SK-N-SH treated with all-trans-retinoic acid at 6 μM for 48 hours (cell line): ENCODE measurements around the gene PINK1.
A peak's percentile ranks its signal among the peaks of the same experiment; 100 is the strongest.

Experiments used
- ATAC-seq: fragments of 200-7000 bp; cut with Tn5 transposase; 3 replicates; pipeline ENCODE4 v1.9.1; 2020; ENCODE audit warnings: mild to moderate bottlenecking, moderate library complexity
- ARNTL ChIP-seq: fragments of 450-650 bp; formaldehyde crosslinking; IDR thresholded peaks from 2 replicates; pipeline ENCODE4 v1.5.0; 2020; ENCODE audit warnings: low read depth, mild to moderate bottlenecking, moderate library complexity, borderline replicate concordance
- BACH2 ChIP-seq: fragments of 250-450 bp; sonication (Bioruptor Pico); IDR thresholded peaks from 2 replicates; pipeline ENCODE4 v1.9.0; 2021; ENCODE audit warnings: mild to moderate bottlenecking, borderline replicate concordance
- CSDC2 ChIP-seq: fragments of 250-450 bp; sonication (Bioruptor Pico); IDR thresholded peaks from 2 replicates; pipeline ENCODE4 v1.5.0; 2020; ENCODE audit warnings: mild to moderate bottlenecking, moderate library complexity
- ESRRG ChIP-seq: fragments of 250-450 bp; sonication (Bioruptor Pico); IDR thresholded peaks from 2 replicates; pipeline ENCODE4 v1.6.1; 2021; ENCODE audit warnings: mild to moderate bottlenecking
- GLIS3 ChIP-seq: fragments of 250-450 bp; sonication (Bioruptor Pico); IDR thresholded peaks from 2 replicates; pipeline ENCODE4 v1.5.0; 2020; ENCODE audit warnings: mild to moderate bottlenecking, moderate library complexity
- ISL1 ChIP-seq: fragments of 250-450 bp; sonication (Bioruptor Pico); IDR thresholded peaks from 2 replicates; pipeline ENCODE4 v2.1.2; 2022; ENCODE audit warnings: mild to moderate bottlenecking, moderate library complexity
- OSR1 ChIP-seq: fragments of 250-450 bp; sonication (Bioruptor Pico); IDR thresholded peaks from 2 replicates; pipeline ENCODE4 v1.8.0; 2022; ENCODE audit warnings: moderate library complexity, mild to moderate bottlenecking, inconsistent platforms
- PPARA ChIP-seq: fragments of 250-450 bp; sonication (Bioruptor Pico); IDR thresholded peaks from 2 replicates; pipeline ENCODE4 v1.5.0; 2020; ENCODE audit warnings: mild to moderate bottlenecking, borderline replicate concordance
- RARB ChIP-seq: fragments of 250-450 bp; sonication (Bioruptor Pico); IDR thresholded peaks from 2 replicates; pipeline ENCODE4 v1.8.0; 2021; ENCODE audit warnings: mild to moderate bottlenecking, moderate library complexity
- SNAI2 ChIP-seq: fragments of 250-450 bp; sonication (Bioruptor Pico); IDR thresholded peaks from 2 replicates; pipeline ENCODE4 v1.5.0; 2020; ENCODE audit warnings: mild to moderate bottlenecking, moderate library complexity
- TCF4 ChIP-seq: fragments of 250-450 bp; sonication (Bioruptor Pico); IDR thresholded peaks from 2 replicates; pipeline ENCODE4 v1.8.0; 2021; ENCODE audit warnings: mild to moderate bottlenecking, moderate library complexity, borderline replicate concordance
- TOX ChIP-seq: fragments of 250-450 bp; sonication (Bioruptor Pico); IDR thresholded peaks from 2 replicates; pipeline ENCODE4 v1.8.0; 2021; ENCODE audit warnings: mild to moderate bottlenecking, moderate library complexity, borderline replicate concordance
- ZC3H10 ChIP-seq: fragments of 250-450 bp; sonication (Bioruptor Pico); IDR thresholded peaks from 2 replicates; pipeline ENCODE4 v1.5.1; 2021; ENCODE audit warnings: mild to moderate bottlenecking, moderate library complexity
- ZFP3 ChIP-seq: fragments of 250-450 bp; sonication (Bioruptor Pico); IDR thresholded peaks from 2 replicates; pipeline ENCODE4 v1.5.0; 2020; ENCODE audit warnings: mild to moderate bottlenecking, moderate library complexity
- ZFP30 ChIP-seq: fragments of 450-650 bp; formaldehyde crosslinking; IDR thresholded peaks from 2 replicates; pipeline ENCODE4 v1.5.0; 2022; ENCODE audit warnings: mild to moderate bottlenecking, moderate library complexity
- ZNF565 ChIP-seq: fragments of 450-650 bp; formaldehyde crosslinking; conservative IDR thresholded peaks from 2 replicates; pipeline ENCODE4 v1.5.0; 2020; ENCODE audit warnings: low read depth, mild to moderate bottlenecking, moderate library complexity
- ZNF8 ChIP-seq: fragments of 450-650 bp; formaldehyde crosslinking; IDR thresholded peaks from 2 replicates; pipeline ENCODE4 v1.5.0; 2020; ENCODE audit warnings: mild to moderate bottlenecking, moderate library complexity
- TF ChIP-seq, protein P1 (sequence below): fragments of 250-450 bp; sonication (Bioruptor Pico); IDR thresholded peaks from 2 replicates; pipeline ENCODE4 v1.5.0; 2020; ENCODE audit warnings: mild to moderate bottlenecking, moderate library complexity
- TF ChIP-seq, protein P2 (sequence below): fragments of 250-450 bp; sonication (Bioruptor Pico); IDR thresholded peaks from 2 replicates; pipeline ENCODE4 v1.5.1; 2020; ENCODE audit warnings: low read depth, mild to moderate bottlenecking, moderate library complexity
- TF ChIP-seq, protein P3 (sequence below): fragments of 250-450 bp; sonication (Bioruptor Pico); IDR thresholded peaks from 2 replicates; pipeline ENCODE4 v1.8.0; 2020; ENCODE audit warnings: mild to moderate bottlenecking, moderate library complexity, borderline replicate concordance
- TF ChIP-seq, protein P4 (sequence below): fragments of 250-450 bp; sonication (Bioruptor Pico); IDR thresholded peaks from 2 replicates; pipeline ENCODE4 v1.5.1; 2021; ENCODE audit warnings: mild to moderate bottlenecking, moderate library complexity

PINK1 gene

DNA sequence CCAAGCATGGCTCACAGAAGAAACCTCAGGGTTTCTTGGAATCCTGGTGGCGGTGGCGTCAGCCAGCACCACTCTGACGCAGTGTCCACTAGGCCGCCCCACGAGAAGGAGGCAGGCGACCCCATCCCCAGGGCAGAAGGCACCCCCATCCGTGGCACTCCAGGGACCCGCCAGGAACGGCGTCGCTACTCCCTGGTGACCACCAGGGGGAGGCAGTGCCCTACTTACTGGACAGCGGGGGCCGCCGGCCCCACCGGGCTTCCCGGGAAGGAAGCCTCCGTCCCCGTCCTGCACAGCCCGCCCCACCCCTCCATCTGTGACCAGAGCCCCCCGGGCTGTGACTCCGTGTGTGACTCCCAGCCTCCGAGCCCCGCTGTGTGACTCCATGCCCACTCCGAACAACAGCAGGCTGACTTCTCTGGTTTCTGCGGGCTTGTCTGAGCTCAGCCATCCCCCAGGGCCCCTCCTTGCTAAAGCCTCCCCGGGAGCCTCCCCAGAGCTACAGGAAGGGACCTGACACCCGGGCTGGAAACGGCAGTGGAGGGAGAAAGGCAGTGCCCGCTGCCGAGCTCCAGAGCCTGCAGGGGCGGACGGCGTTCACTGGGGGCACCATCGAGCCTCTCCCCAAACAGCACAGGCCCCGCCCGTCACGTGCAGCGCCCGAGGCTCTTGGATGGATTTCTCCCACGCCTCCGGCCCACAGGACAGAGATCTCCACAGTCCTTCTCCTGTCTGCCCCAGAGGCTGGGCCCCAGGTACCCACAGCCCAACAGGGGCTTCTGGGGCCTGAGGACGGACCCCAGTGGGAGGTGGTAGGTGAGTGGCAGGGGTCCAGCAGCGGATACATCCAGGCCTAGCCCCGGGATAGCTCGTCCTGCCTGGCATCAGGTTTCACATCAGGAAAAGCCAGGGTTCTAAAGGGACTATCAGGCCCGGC, 63.4 kb downstream of the PINK1 start:
- ATAC-seq: peak; percentile 95
- TF ChIP-seq ZFP3 (CRISPR knock-in tag) (0 out of 2 replicates have a peak, but pooled peaks have one; percentile 25), ZC3H10 (CRISPR knock-in tag) (no peak), ESRRG (CRISPR knock-in tag) (no peak), PPARA (CRISPR knock-in tag) (no peak), OSR1 (CRISPR knock-in tag) (no peak)
- TF ChIP-seq, protein P1, sequence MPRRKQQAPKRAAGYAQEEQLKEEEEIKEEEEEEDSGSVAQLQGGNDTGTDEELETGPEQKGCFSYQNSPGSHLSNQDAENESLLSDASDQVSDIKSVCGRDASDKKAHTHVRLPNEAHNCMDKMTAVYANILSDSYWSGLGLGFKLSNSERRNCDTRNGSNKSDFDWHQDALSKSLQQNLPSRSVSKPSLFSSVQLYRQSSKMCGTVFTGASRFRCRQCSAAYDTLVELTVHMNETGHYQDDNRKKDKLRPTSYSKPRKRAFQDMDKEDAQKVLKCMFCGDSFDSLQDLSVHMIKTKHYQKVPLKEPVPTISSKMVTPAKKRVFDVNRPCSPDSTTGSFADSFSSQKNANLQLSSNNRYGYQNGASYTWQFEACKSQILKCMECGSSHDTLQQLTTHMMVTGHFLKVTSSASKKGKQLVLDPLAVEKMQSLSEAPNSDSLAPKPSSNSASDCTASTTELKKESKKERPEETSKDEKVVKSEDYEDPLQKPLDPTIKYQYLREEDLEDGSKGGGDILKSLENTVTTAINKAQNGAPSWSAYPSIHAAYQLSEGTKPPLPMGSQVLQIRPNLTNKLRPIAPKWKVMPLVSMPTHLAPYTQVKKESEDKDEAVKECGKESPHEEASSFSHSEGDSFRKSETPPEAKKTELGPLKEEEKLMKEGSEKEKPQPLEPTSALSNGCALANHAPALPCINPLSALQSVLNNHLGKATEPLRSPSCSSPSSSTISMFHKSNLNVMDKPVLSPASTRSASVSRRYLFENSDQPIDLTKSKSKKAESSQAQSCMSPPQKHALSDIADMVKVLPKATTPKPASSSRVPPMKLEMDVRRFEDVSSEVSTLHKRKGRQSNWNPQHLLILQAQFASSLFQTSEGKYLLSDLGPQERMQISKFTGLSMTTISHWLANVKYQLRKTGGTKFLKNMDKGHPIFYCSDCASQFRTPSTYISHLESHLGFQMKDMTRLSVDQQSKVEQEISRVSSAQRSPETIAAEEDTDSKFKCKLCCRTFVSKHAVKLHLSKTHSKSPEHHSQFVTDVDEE (CRISPR knock-in tag): 0 out of 2 replicates have a peak, but pooled peaks have one; percentile 43
- TF ChIP-seq, protein P2, sequence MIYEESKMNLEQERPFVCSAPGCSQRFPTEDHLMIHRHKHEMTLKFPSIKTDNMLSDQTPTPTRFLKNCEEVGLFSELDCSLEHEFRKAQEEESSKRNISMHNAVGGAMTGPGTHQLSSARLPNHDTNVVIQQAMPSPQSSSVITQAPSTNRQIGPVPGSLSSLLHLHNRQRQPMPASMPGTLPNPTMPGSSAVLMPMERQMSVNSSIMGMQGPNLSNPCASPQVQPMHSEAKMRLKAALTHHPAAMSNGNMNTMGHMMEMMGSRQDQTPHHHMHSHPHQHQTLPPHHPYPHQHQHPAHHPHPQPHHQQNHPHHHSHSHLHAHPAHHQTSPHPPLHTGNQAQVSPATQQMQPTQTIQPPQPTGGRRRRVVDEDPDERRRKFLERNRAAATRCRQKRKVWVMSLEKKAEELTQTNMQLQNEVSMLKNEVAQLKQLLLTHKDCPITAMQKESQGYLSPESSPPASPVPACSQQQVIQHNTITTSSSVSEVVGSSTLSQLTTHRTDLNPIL (CRISPR knock-in tag): no peak
- TF ChIP-seq, protein P3, sequence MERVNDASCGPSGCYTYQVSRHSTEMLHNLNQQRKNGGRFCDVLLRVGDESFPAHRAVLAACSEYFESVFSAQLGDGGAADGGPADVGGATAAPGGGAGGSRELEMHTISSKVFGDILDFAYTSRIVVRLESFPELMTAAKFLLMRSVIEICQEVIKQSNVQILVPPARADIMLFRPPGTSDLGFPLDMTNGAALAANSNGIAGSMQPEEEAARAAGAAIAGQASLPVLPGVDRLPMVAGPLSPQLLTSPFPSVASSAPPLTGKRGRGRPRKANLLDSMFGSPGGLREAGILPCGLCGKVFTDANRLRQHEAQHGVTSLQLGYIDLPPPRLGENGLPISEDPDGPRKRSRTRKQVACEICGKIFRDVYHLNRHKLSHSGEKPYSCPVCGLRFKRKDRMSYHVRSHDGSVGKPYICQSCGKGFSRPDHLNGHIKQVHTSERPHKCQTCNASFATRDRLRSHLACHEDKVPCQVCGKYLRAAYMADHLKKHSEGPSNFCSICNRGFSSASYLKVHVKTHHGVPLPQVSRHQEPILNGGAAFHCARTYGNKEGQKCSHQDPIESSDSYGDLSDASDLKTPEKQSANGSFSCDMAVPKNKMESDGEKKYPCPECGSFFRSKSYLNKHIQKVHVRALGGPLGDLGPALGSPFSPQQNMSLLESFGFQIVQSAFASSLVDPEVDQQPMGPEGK (CRISPR knock-in tag): no peak; the same call in 1 of the 2 replicates

DNA sequence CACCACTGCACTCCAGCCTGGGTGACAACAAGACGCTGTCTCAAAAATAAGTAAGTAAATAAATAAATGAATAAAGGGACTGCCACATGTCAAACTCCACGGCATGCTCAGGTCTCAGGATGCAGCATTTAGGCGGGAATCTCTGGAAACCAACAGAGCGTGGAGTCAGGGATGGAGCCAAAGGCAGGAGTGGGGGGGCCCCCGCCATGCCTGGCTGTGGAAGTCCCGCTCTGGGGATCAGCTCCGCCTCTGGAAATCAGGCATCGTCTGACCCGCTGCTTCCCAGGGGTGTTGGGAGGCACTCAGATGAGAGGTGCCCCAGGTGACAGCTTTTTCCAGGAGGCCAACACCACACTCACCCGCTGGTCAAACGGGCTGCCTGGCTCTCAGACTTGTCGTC, 64.3 kb downstream of the PINK1 start:
- TF ChIP-seq CSDC2 (CRISPR knock-in tag): no peak
- no peak for TF ChIP-seq RARB (CRISPR knock-in tag)
- TF ChIP-seq TOX (CRISPR knock-in tag): no peak
- no peak for TF ChIP-seq ESRRG (CRISPR knock-in tag)
- no peak for TF ChIP-seq PPARA (CRISPR knock-in tag)
- no peak for TF ChIP-seq OSR1 (CRISPR knock-in tag)
- no peak for ATAC-seq

DNA sequence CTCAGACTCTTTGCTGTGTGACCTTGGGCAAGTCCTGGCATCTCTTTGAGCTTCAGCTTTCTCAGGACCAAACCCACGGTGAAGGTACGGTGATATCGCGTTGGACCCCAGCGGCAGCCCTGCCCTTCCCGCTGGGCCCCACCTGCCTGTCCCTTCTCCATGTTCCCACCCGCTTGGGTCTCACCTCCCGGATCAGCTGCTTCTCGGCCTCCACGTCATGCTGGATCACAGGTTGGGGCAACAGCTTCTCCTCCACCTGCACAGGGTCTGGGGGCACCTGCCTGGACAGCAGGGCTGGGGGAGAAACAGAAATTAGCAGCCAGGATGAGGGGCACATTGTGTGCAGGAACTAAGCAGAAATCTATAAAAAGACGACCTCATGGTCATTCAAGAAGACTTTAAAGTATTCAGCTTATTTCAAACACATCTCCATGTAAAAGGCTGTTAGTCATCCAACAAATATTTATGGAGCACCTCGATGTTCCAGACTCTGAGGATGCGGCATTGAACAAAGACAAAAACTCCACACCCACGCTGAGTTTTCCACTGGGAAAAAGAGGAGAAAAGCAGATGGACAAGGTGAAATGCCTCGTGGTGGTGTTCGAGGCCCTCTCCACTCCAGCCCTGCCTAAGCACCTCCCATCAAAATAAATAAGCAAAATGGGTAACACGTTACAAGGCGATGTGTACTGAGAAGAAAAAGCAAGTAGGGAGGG, 65.1 kb downstream of the PINK1 start:
- peak; percentile 4; the same call in 2 of the 3 replicates for ATAC-seq
- TF ChIP-seq, protein P3 (CRISPR knock-in tag): no peak
- TF ChIP-seq ZNF8 (CRISPR knock-in tag) (no peak), TCF4 (CRISPR knock-in tag) (no peak), ISL1 (CRISPR knock-in tag) (no peak), ZFP3 (CRISPR knock-in tag) (no peak), OSR1 (CRISPR knock-in tag) (no peak), GLIS3 (no peak), ARNTL (CRISPR knock-in tag) (no peak), ZFP30 (CRISPR knock-in tag) (no peak), TOX (CRISPR knock-in tag) (no peak), SNAI2 (CRISPR knock-in tag) (no peak), BACH2 (CRISPR knock-in tag) (no peak), ZNF565 (CRISPR knock-in tag) (no peak), ZC3H10 (CRISPR knock-in tag) (no peak)
- TF ChIP-seq, protein P2 (CRISPR knock-in tag): no peak
- TF ChIP-seq, protein P1 (CRISPR knock-in tag): no peak
- TF ChIP-seq, protein P4, sequence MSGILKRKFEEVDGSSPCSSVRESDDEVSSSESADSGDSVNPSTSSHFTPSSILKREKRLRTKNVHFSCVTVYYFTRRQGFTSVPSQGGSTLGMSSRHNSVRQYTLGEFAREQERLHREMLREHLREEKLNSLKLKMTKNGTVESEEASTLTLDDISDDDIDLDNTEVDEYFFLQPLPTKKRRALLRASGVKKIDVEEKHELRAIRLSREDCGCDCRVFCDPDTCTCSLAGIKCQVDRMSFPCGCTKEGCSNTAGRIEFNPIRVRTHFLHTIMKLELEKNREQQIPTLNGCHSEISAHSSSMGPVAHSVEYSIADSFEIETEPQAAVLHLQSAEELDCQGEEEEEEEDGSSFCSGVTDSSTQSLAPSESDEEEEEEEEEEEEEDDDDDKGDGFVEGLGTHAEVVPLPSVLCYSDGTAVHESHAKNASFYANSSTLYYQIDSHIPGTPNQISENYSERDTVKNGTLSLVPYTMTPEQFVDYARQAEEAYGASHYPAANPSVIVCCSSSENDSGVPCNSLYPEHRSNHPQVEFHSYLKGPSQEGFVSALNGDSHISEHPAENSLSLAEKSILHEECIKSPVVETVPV: no peak
